ENCODE data around the gene PDE4B. TPM values are rescaled to one million over a fixed set of nuclear protein-coding genes. Genes with fewer than 3 reads are reported as not detected.

The PDE4B gene
- total and polyA plus RNA-seq, 2 of the 13 experiments (the other 11 are each of a cell fraction or from before 2014, with no cell fraction given): not detected

- ChIA-PET POLR2A (no interaction called here), CTCF (ENCODE audit: low intra/inter-chr PET ratio, low total read pairs) (no interaction called here)
- Histone ChIP-seq H3K27me3 (ENCODE audit: control insufficient read depth in 1 of 2, insufficient read depth in 2 of 2, low read length in 2 of 2) (no peaks in the 10 kb centered on the region), H3K4me2 (ENCODE audit: low read depth, low read length) (no peak overlapping the region), H3K79me2 (ENCODE audit: insufficient read depth, low read length) (no peaks in the 10 kb centered on the region), H3K4me1 (ENCODE audit: insufficient read depth, low read length) (no peaks in the 10 kb centered on the region), H3K9me3 (ENCODE audit: low read length) (no peaks in the 10 kb centered on the region), H3K36me3 (replicated peaks in 1 of 2; ENCODE audit: control insufficient read depth in 1 of 2, insufficient read depth in 2 of 2, low read length in 2 of 2) (no peaks in the 10 kb centered on the region), H3K27ac (ENCODE audit: extremely low read length, insufficient read depth, low read length) (no peak overlapping the region), H3K4me3 (replicated peaks in 1 of 3; ENCODE audit: insufficient read depth in 1 of 3, low read depth in 2 of 3, low read length in 3 of 3) (no peak overlapping the region), H4K20me1 (ENCODE audit: insufficient read depth, low read length) (no peaks in the 10 kb centered on the region), H3K9ac (ENCODE audit: insufficient read depth, low read depth, low read length) (no peak overlapping the region), H2AFZ (ENCODE audit: low read length) (no peak overlapping the region)
- in situ Hi-C loops (cut with HindIII; ENCODE audit: extremely low pct_ligation_motif_present, low pct_unique_long_range_greater_than_20kb): no loop called here
- no TSS peak for BruUV-seq (replicated peaks)
- FAIRE-seq (no peak), DNase-seq (ENCODE audit: low spot score) (no peak), ATAC-seq (no peak)
- intact Hi-C loops (cut with micrococcal nuclease; ENCODE audit: unreplicated experiment): no loop called here
- 6% methylated on average over 5 of the region's 5 CpGs for WGBS (ENCODE audit: low lambda C conversion rate)
- TF ChIP-seq DZIP1 (CRISPR knock-in tag; IDR thresholded peaks at IDR 0.05) (no peak), POGK (CRISPR knock-in tag; conservative IDR thresholded peaks at IDR 0.05) (no peak), ZNF792 (CRISPR knock-in tag; IDR thresholded peaks at IDR 0.05) (no peak), ZNF276 (CRISPR knock-in tag; IDR thresholded peaks at IDR 0.05; ENCODE audit: low read depth) (no peak), ZFP91 (CRISPR knock-in tag; IDR thresholded peaks at IDR 0.05; ENCODE audit: borderline replicate concordance) (no peak), FUBP1 (CRISPR knock-in tag; IDR thresholded peaks at IDR 0.05; ENCODE audit: borderline replicate concordance) (no peak)
Observed at GRCh38 chr1:66354311-66355201, 561.9 kb downstream of the PDE4B start.

Data from HepG2 (cell line).